HL-60 (cell line): Measurements from ENCODE around the gene NCBP3.

Experiments
- DNase-seq, 2 experiments: peaks; one replicate each; pipeline ENCODE4 v3.0.0-alpha.2; 2010 to 2020; ENCODE audit warnings: low read depth in 1 of 2, low spot score in 1 of 2
- H3K27ac ChIP-seq: fragments of 250-450 bp; sonication (Bioruptor Pico); replicated peaks from 2 replicates; pipeline ENCODE4 v1.5.1; 2020; ENCODE audit warnings: mild to moderate bottlenecking, moderate library complexity
- H3K27me3 ChIP-seq: fragments of 250-450 bp; sonication (Bioruptor Pico); 2 replicates; pipeline ENCODE4 v1.5.1; 2021; ENCODE audit warnings: mild to moderate bottlenecking, moderate library complexity; ENCODE audit not compliant: insufficient read depth, poor library complexity, severe bottlenecking
- H3K4me3 ChIP-seq: replicated peaks from 2 replicates; pipeline ENCODE4 v1.5.1; 2011; ENCODE audit warnings: mild to moderate bottlenecking, control low read depth, low read length; ENCODE audit not compliant: insufficient read depth
- CTCF ChIP-seq: IDR thresholded peaks from one replicate; pipeline ENCODE4 v1.5.1; 2011; ENCODE audit warnings: low read length, control low read depth, inconsistent platforms; ENCODE audit not compliant: insufficient read depth
- GABPA ChIP-seq: IDR thresholded peaks from 2 replicates; pipeline ENCODE4 v1.6.1; 2012; ENCODE audit warnings: low read depth
- POLR2AphosphoS5 ChIP-seq: IDR thresholded peaks from 2 replicates; pipeline ENCODE4 v1.6.1; 2012; ENCODE audit warnings: low read depth
- REST ChIP-seq: IDR thresholded peaks from 2 replicates; pipeline ENCODE4 v1.6.1; 2012; ENCODE audit warnings: low read depth; ENCODE audit not compliant: insufficient replicate concordance
- SPI1 ChIP-seq: IDR thresholded peaks from 2 replicates; pipeline ENCODE4 v1.6.1; 2012; ENCODE audit warnings: low read depth, mild to moderate bottlenecking, borderline replicate concordance

NCBP3 gene

GRCh38 chr17:3808701-3809100 is 37.3 kb downstream of the NCBP3 start:
- H3K4me3 ChIP-seq = no peak overlapping the region
- H3K27ac ChIP-seq = no peak overlapping the region
- H3K27me3 ChIP-seq = no peaks in the 10 kb centered on the region
- TF ChIP-seq REST (no peak), POLR2AphosphoS5 (no peak), CTCF (no peak), SPI1 (no peak), GABPA (no peak)
- DNase-seq = no peak

- Histone ChIP-seq H3K27ac (no peak overlapping the region), H3K4me3 (no peak overlapping the region), H3K27me3 (no peaks in the 10 kb centered on the region)
- DNase-seq = no peak
- TF ChIP-seq GABPA (no peak), CTCF (no peak), POLR2AphosphoS5 (no peak), SPI1 (no peak), REST (no peak)
Measured at GRCh38 chr17:3805581-3805980, 40.5 kb downstream of the NCBP3 start.

- Histone ChIP-seq H3K27me3 (no peaks in the 10 kb centered on the region), H3K4me3 (no peak overlapping the region), H3K27ac (peak overlapping the region; percentile 78; the same call in 1 of the 2 replicates)
- no peak for DNase-seq
- TF ChIP-seq SPI1 = no peak
- no peak for TF ChIP-seq REST
- no peak for TF ChIP-seq POLR2AphosphoS5
- no peak for TF ChIP-seq GABPA
- no peak for TF ChIP-seq CTCF
Measured at GRCh38 chr17:3804503-3804931, 41.5 kb downstream of the NCBP3 start.
